ENCODE data around the gene FERMT3. TPM values are rescaled to one million over a fixed set of nuclear protein-coding genes. Genes with fewer than 3 reads are reported as not detected.

FERMT3 gene
- total and polyA plus RNA-seq, 7 experiments from 2014 or later = 77.1 to 209 (median 120) TPM

- POLR2A ChIA-PET = interaction anchor here (0.5 to 12.3 kb wide), 11 partner anchors 7 to 1620 kb away, joined by 3 to 154 read pairs (median 5); partner anchors contain the start of genes ESRRA, FERMT3, NUDT22 and PLCB3
- ATAC-seq (no peak), DNase-seq (no peak)
- H3K4me3 ChIP-seq (ENCODE audit: low read length) = no peak overlapping the region
- H3K27ac ChIP-seq (ENCODE audit: low read depth, low read length) = no peak overlapping the region
- Mint-ChIP-seq H3K4me3 (peak overlapping the region; percentile 29 to 95 (median 62)), H3K27ac (peak overlapping the region in 7 of 9 donors; percentile 7 to 55 (median 50)), H3K4me1 (peaks cover 15 to 47% (median 35%) of the 10 kb centered on the region in 7 donors), H3K36me3 (peaks cover 0 to 1% (median 0%) of the 10 kb centered on the region in 5 donors), H3K27me3 (no peaks in the 10 kb centered on the region), H3K9me3 (no peaks in the 10 kb centered on the region)
- intact Hi-C loops (cut with micrococcal nuclease) = loop anchor here in 1 of 2 donors (5.0 kb wide), 1 partner anchor 504 kb away; no protein-coding TSS in a partner anchor
- peaks cover 0 to 17% (median 0%) of the 10 kb centered on the region in 3 experiments for H3K36me3 ChIP-seq (ENCODE audit: control insufficient read depth in 2 of 3, insufficient read depth in 3 of 3, low read length in 3 of 3)
- H3K27me3 ChIP-seq (ENCODE audit: control insufficient read depth in 2 of 2, insufficient read depth in 2 of 2, low read length in 2 of 2) = no peaks in the 10 kb centered on the region
- H3K9me3 ChIP-seq (ENCODE audit: control insufficient read depth in 2 of 3, low read length in 3 of 3) = no peaks in the 10 kb centered on the region
- H3K4me1 ChIP-seq (ENCODE audit: control insufficient read depth in 2 of 2, insufficient read depth in 2 of 2, low read length in 2 of 2) = peaks cover 25 to 35% of the 10 kb centered on the region in 2 donors
- CTCF ChIA-PET = interaction anchor here (0.5 to 4.5 kb wide), 11 partner anchors 9 to 653 kb away, joined by 3 to 30 read pairs (median 4); partner anchors contain the start of genes FERMT3, PRDX5, TRMT112 and VEGFB
Measured at GRCh38 chr11:64243236-64243854, 36.8 kb downstream of the FERMT3 start.

- H3K36me3 ChIP-seq (ENCODE audit: control insufficient read depth in 2 of 3, insufficient read depth in 3 of 3, low read length in 3 of 3) = peaks cover 0 to 11% (median 0%) of the 10 kb centered on the region in 3 experiments
- no peak overlapping the region for H3K4me3 ChIP-seq (ENCODE audit: low read length)
- H3K27ac ChIP-seq (ENCODE audit: low read depth, low read length) = no peak overlapping the region
- peak overlapping the region in 7 of 10 donors; percentile 16 to 95 (median 31) for H3K4me3 Mint-ChIP-seq
- peaks cover 15 to 43% (median 35%) of the 10 kb centered on the region in 7 donors for H3K4me1 Mint-ChIP-seq
- no peak for ATAC-seq
- H3K36me3 Mint-ChIP-seq = peaks cover 0 to 1% (median 0%) of the 10 kb centered on the region in 5 donors
- ChIA-PET POLR2A (interaction anchor here (0.6 to 12.3 kb wide), 8 partner anchors 8 to 1621 kb away, joined by 3 to 154 read pairs (median 10); partner anchors contain the start of genes ESRRA, FERMT3, NUDT22 and PRDX5), CTCF (interaction anchor here (0.5 to 4.5 kb wide), 6 partner anchors 10 to 653 kb away, joined by 3 to 30 read pairs (median 4); partner anchors contain the start of genes FERMT3 and VEGFB)
- intact Hi-C loops (cut with micrococcal nuclease) = loop anchor here in 1 of 2 donors (5.0 kb wide), 1 partner anchor 503 kb away; no protein-coding TSS in a partner anchor
- DNase-seq = no peak
- H3K4me1 ChIP-seq (ENCODE audit: control insufficient read depth in 2 of 2, insufficient read depth in 2 of 2, low read length in 2 of 2) = peaks cover 25 to 35% of the 10 kb centered on the region in 2 donors
- no peaks in the 10 kb centered on the region for H3K27me3 ChIP-seq (ENCODE audit: control insufficient read depth in 2 of 2, insufficient read depth in 2 of 2, low read length in 2 of 2)
- no peaks in the 10 kb centered on the region for H3K9me3 ChIP-seq (ENCODE audit: control insufficient read depth in 2 of 3, low read length in 3 of 3)
- no peaks in the 10 kb centered on the region for H3K9me3 Mint-ChIP-seq
- no peaks in the 10 kb centered on the region for H3K27me3 Mint-ChIP-seq
- H3K27ac Mint-ChIP-seq = peak overlapping the region in 4 of 9 donors; percentile 7 to 45 (median 23)
Measured at GRCh38 chr11:64244107-64244506, 37.6 kb downstream of the FERMT3 start.

- Histone ChIP-seq H3K27me3 (ENCODE audit: control insufficient read depth in 2 of 2, insufficient read depth in 2 of 2, low read length in 2 of 2) (no peaks in the 10 kb centered on the region), H3K27ac (ENCODE audit: low read depth, low read length) (peak overlapping the region; percentile 59), H3K9me3 (ENCODE audit: control insufficient read depth in 2 of 3, low read length in 3 of 3) (no peaks in the 10 kb centered on the region), H3K36me3 (ENCODE audit: control insufficient read depth in 2 of 3, insufficient read depth in 3 of 3, low read length in 3 of 3) (peaks cover 0 to 11% (median 0%) of the 10 kb centered on the region in 3 experiments), H3K4me3 (ENCODE audit: low read length) (no peak overlapping the region), H3K4me1 (ENCODE audit: control insufficient read depth in 2 of 2, insufficient read depth in 2 of 2, low read length in 2 of 2) (peaks cover 24 to 31% of the 10 kb centered on the region in 2 donors)
- POLR2A ChIA-PET = interaction anchor here (0.6 to 12.3 kb wide), 10 partner anchors 9 to 388 kb away, joined by 3 to 154 read pairs (median 7); partner anchors contain the start of genes BAD, CATSPERZ, FERMT3 and PRDX5
- H3K36me3 Mint-ChIP-seq = peaks cover 0 to 1% (median 0%) of the 10 kb centered on the region in 5 donors
- H3K9me3 Mint-ChIP-seq = no peaks in the 10 kb centered on the region
- intact Hi-C loops (cut with micrococcal nuclease) = loop anchor here in 1 of 2 donors (5.0 kb wide), 1 partner anchor 502 kb away; no protein-coding TSS in a partner anchor
- H3K27ac Mint-ChIP-seq = peak overlapping the region in 6 of 9 donors; percentile 9 to 73 (median 65)
- H3K4me3 Mint-ChIP-seq = peak overlapping the region in 8 of 10 donors; percentile 23 to 93 (median 86)
- ATAC-seq = no peak
- no peaks in the 10 kb centered on the region for H3K27me3 Mint-ChIP-seq
- CTCF ChIA-PET = interaction anchor here (1.3 to 4.5 kb wide), 3 partner anchors 39 to 73 kb away, joined by 3 to 30 read pairs (median 4); partner anchors contain the start of genes FERMT3, PRDX5 and TRMT112
- no peak for DNase-seq
- peaks cover 15 to 46% (median 34%) of the 10 kb centered on the region in 7 donors for H3K4me1 Mint-ChIP-seq
Measured at GRCh38 chr11:64244966-64245365, 38.4 kb downstream of the FERMT3 start.

- peaks cover 0 to 11% (median 0%) of the 10 kb centered on the region in 3 experiments for H3K36me3 ChIP-seq (ENCODE audit: control insufficient read depth in 2 of 3, insufficient read depth in 3 of 3, low read length in 3 of 3)
- H3K4me1 ChIP-seq (ENCODE audit: control insufficient read depth in 2 of 2, insufficient read depth in 2 of 2, low read length in 2 of 2) = peaks cover 19 to 27% of the 10 kb centered on the region in 2 donors
- no peak for DNase-seq
- intact Hi-C loops (cut with micrococcal nuclease) = no loop called here
- Mint-ChIP-seq H3K4me3 (peak overlapping the region; percentile 77 to 93 (median 86)), H3K27ac (peak overlapping the region in 7 of 9 donors; percentile 65 to 88 (median 72)), H3K27me3 (no peaks in the 10 kb centered on the region), H3K9me3 (no peaks in the 10 kb centered on the region), H3K4me1 (peaks cover 11 to 44% (median 30%) of the 10 kb centered on the region in 7 donors), H3K36me3 (peaks cover 0 to 1% (median 0%) of the 10 kb centered on the region in 5 donors)
- H3K27me3 ChIP-seq (ENCODE audit: control insufficient read depth in 2 of 2, insufficient read depth in 2 of 2, low read length in 2 of 2) = no peaks in the 10 kb centered on the region
- H3K4me3 ChIP-seq (ENCODE audit: low read length) = peak overlapping the region; percentile 68
- POLR2A ChIA-PET = interaction anchor here (0.6 to 12.3 kb wide), 12 partner anchors 10 to 388 kb away, joined by 3 to 154 read pairs (median 7); partner anchors contain the start of genes BAD, CATSPERZ, FERMT3 and PRDX5
- ATAC-seq = no peak
- peak overlapping the region; percentile 59 for H3K27ac ChIP-seq (ENCODE audit: low read depth, low read length)
- CTCF ChIA-PET = interaction anchor here (1.3 to 4.5 kb wide), 4 partner anchors 40 to 72 kb away, joined by 3 to 30 read pairs (median 4); partner anchors contain the start of genes FERMT3, PRDX5 and TRMT112
- no peaks in the 10 kb centered on the region for H3K9me3 ChIP-seq (ENCODE audit: control insufficient read depth in 2 of 3, low read length in 3 of 3)
Measured at GRCh38 chr11:64245401-64245796, 38.9 kb downstream of the FERMT3 start.

- CTCF ChIA-PET = interaction anchor here (1.6 to 4.5 kb wide), 3 partner anchors 40 to 58 kb away, joined by 4 to 30 read pairs (median 5); partner anchors contain the start of gene FERMT3
- peaks cover 0 to 1% (median 0%) of the 10 kb centered on the region in 5 donors for H3K36me3 Mint-ChIP-seq
- peak overlapping the region; percentile 68 for H3K4me3 ChIP-seq (ENCODE audit: low read length)
- ATAC-seq (no peak), DNase-seq (peak in 6 of 9 donors; percentile 24 to 76 (median 30))
- H3K27me3 ChIP-seq (ENCODE audit: control insufficient read depth in 2 of 2, insufficient read depth in 2 of 2, low read length in 2 of 2) = no peaks in the 10 kb centered on the region
- H3K9me3 ChIP-seq (ENCODE audit: control insufficient read depth in 2 of 3, low read length in 3 of 3) = no peaks in the 10 kb centered on the region
- H3K4me1 ChIP-seq (ENCODE audit: control insufficient read depth in 2 of 2, insufficient read depth in 2 of 2, low read length in 2 of 2) = peaks cover 21 to 25% of the 10 kb centered on the region in 2 donors
- peak overlapping the region; percentile 59 for H3K27ac ChIP-seq (ENCODE audit: low read depth, low read length)
- no peaks in the 10 kb centered on the region for H3K9me3 Mint-ChIP-seq
- intact Hi-C loops (cut with micrococcal nuclease) = loop anchor here in 1 of 2 donors (1.0 kb wide), 3 partner anchors 23 to 59 kb away; partner anchors contain the start of genes ESRRA and GPR137
- H3K4me1 Mint-ChIP-seq = peaks cover 7 to 43% (median 28%) of the 10 kb centered on the region in 7 donors
- H3K36me3 ChIP-seq (ENCODE audit: control insufficient read depth in 2 of 3, insufficient read depth in 3 of 3, low read length in 3 of 3) = peaks cover 0 to 11% (median 0%) of the 10 kb centered on the region in 3 experiments
- POLR2A ChIA-PET = interaction anchor here (0.6 to 12.3 kb wide), 14 partner anchors 7 to 499 kb away, joined by 3 to 154 read pairs (median 6); partner anchors contain the start of genes BAD, CATSPERZ, FERMT3 and PRDX5
- peaks cover 0 to 3% (median 0%) of the 10 kb centered on the region in 5 donors for H3K27me3 Mint-ChIP-seq
- H3K4me3 Mint-ChIP-seq = peak overlapping the region; percentile 77 to 93 (median 86)
- peak overlapping the region in 7 of 9 donors; percentile 65 to 88 (median 72) for H3K27ac Mint-ChIP-seq
Measured at GRCh38 chr11:64245797-64246620, 39.5 kb downstream of the FERMT3 start.
